GM21825 (cell line): ENCODE data around the gene SLC43A3.
"Not testable (repeated sequence)": the region's sequence is repeated elsewhere in the genome, so short reads cannot be mapped to it uniquely, and the experiment has no call there.

Experiments
- ATAC-seq: cut with Tn5 transposase; IDR thresholded peaks from one replicate; pipeline ENCODE4 v1.9.1; 2021; ENCODE audit warnings: mild to moderate bottlenecking, moderate library complexity; ENCODE audit not compliant: unreplicated experiment

Gene SLC43A3

GRCh38 chr11:57387289-57388030, 39.5 kb downstream of the SLC43A3 start:
- ATAC-seq, result no peak

- no peak for ATAC-seq
Observed at GRCh38 chr11:57386178-57386940, 40.6 kb downstream of the SLC43A3 start.

- no peak for ATAC-seq
Observed at GRCh38 chr11:57380975-57381374, 45.9 kb downstream of the SLC43A3 start, which contains the start of gene PRG3. PRG3 (minus strand) TSS chr11:57381150; CDS start chr11:57380708, 442 bp downstream.

- ATAC-seq, result no peak
Observed at GRCh38 chr11:57379732-57380131, 47.2 kb downstream of the SLC43A3 start.

GRCh38 chr11:57378186-57378585, 48.7 kb downstream of the SLC43A3 start:
- no peak for ATAC-seq

GRCh38 chr11:57377107-57377506, 49.8 kb downstream of the SLC43A3 start:
- no peak for ATAC-seq

- no peak for ATAC-seq
Observed at GRCh38 chr11:57376095-57377090, 50.5 kb downstream of the SLC43A3 start.

GRCh38 chr11:57375490-57375889, 51.4 kb downstream of the SLC43A3 start:
- ATAC-seq, result no peak

- no peak for ATAC-seq
Observed at GRCh38 chr11:57374966-57375365, 52.0 kb downstream of the SLC43A3 start.

- ATAC-seq, result no peak
Observed at GRCh38 chr11:57373146-57373545, 53.8 kb downstream of the SLC43A3 start.

- no peak for ATAC-seq
Observed at GRCh38 chr11:57370941-57371340, 56.0 kb downstream of the SLC43A3 start.

- no peak for ATAC-seq
Observed at GRCh38 chr11:57370251-57370650, 56.7 kb downstream of the SLC43A3 start.

- no peak for ATAC-seq
Observed at GRCh38 chr11:57368845-57369232, 58.1 kb downstream of the SLC43A3 start.

GRCh38 chr11:57368106-57368844, 58.6 kb downstream of the SLC43A3 start:
- ATAC-seq, result no peak

- no peak for ATAC-seq
Observed at GRCh38 chr11:57364851-57365660, 61.9 kb downstream of the SLC43A3 start.

- ATAC-seq, result no peak
Observed at GRCh38 chr11:57363131-57364080, 63.5 kb downstream of the SLC43A3 start.

GRCh38 chr11:57361926-57362325, 65.0 kb downstream of the SLC43A3 start:
- no peak for ATAC-seq

GRCh38 chr11:57361420-57361819, 65.5 kb downstream of the SLC43A3 start:
- not testable (repeated sequence) for ATAC-seq
